K562 (cell line): ENCODE data around the gene HAGHL. TPM values are rescaled to one million over a fixed set of nuclear protein-coding genes. Genes with fewer than 3 reads are reported as not detected.

Experiments used
- E2F6 ChIP-seq, 2 experiments: IDR thresholded peaks; 2 replicates each; pipeline ENCODE4 v1.6.1; 2011; ENCODE audit warnings: borderline replicate concordance in 1 of 2, control low read depth in 1 of 2, low read depth in 1 of 2, low read length in 1 of 2, mild to moderate bottlenecking in 1 of 2, mixed read lengths in 1 of 2, moderate library complexity in 1 of 2; ENCODE audit not compliant: insufficient read depth in 1 of 2, insufficient read length in 1 of 2, poor library complexity in 1 of 2, severe bottlenecking in 1 of 2; ENCODE audit errors: extremely low read depth in 1 of 2
- HNRNPL ChIP-seq: fragments of 200-400 bp; formaldehyde crosslinking; IDR thresholded peaks from 2 replicates; pipeline ENCODE4 v1.6.1; 2017; ENCODE audit warnings: low read depth, mild to moderate bottlenecking, low read length
- LEF1 ChIP-seq: fragments of 450-650 bp; IDR thresholded peaks from 2 replicates; pipeline ENCODE4 v1.6.1; 2016; ENCODE audit warnings: mild to moderate bottlenecking
- MGA ChIP-seq: fragments of 450-650 bp; IDR thresholded peaks from 2 replicates; pipeline ENCODE4 v1.6.1; 2016; ENCODE audit warnings: mild to moderate bottlenecking, moderate library complexity
- NONO ChIP-seq, 2 experiments: fragments of 200-400 bp in 1 of 2; fragments of 450-650 bp in 1 of 2; formaldehyde crosslinking in 1 of 2; IDR thresholded peaks; 2 replicates each; pipeline ENCODE4 v1.6.1; 2017; ENCODE audit warnings: low read depth in 2 of 2, mild to moderate bottlenecking in 2 of 2, moderate library complexity in 2 of 2, low read length in 1 of 2
- POLR2G ChIP-seq: fragments of 200-400 bp; formaldehyde crosslinking; IDR thresholded peaks from 2 replicates; pipeline ENCODE4 v1.6.1; 2017; ENCODE audit warnings: low read depth, mild to moderate bottlenecking, antibody characterized with exemption, low read length, moderate library complexity
- RBM39 ChIP-seq: fragments of 200-400 bp; formaldehyde crosslinking; optimal IDR thresholded peaks from 2 replicates; pipeline ENCODE3; 2018; ENCODE audit warnings: low read depth, low read length
- ZKSCAN1 ChIP-seq: fragments of 150-350 bp; IDR thresholded peaks from 2 replicates; pipeline ENCODE4 v1.6.1; 2016; ENCODE audit warnings: low read depth, low read length
- polyA plus RNA-seq, 8 experiments: library from polyadenylated mRNA; depleted of rRNA in 4 of 8; stranded (reverse) in 5 of 8; unstranded in 3 of 8; fragments of >200 nt; fragmentation: Nextera tagmentation in 2 of 8; fragmentation: Illumina TruSeq in 1 of 8; extraction: Ambion mirVana in 2 of 8; extraction: Trizol in 1 of 8; gene quantifications; 2 replicates each; pipeline versions ENCODE4 v1.2.1 to v1.2.3, GENCODE V29; 2011 to 2014; ENCODE audit warnings: inconsistent platforms in 1 of 8, missing spikeins in 1 of 8
- total RNA-seq, 7 experiments: library from RNA; depleted of rRNA in 6 of 7; stranded (reverse); fragments of >200 nt in 6 of 7; fragmentation: Illumina TruSeq in 2 of 7; extraction: Trizol in 2 of 7; gene quantifications; 2 replicates each; pipeline versions ENCODE4 v1.2.1 to v1.2.3, GENCODE V29; 2011 to 2021; ENCODE audit warnings: low replicate concordance in 1 of 7
- TF ChIP-seq, protein P1 (sequence below), 2 experiments: fragments of 450-650 bp; conservative IDR thresholded peaks; 2 replicates each; pipeline ENCODE4 v1.6.1; 2017; ENCODE audit warnings: mild to moderate bottlenecking in 2 of 2, moderate library complexity in 2 of 2

The HAGHL gene
- total and polyA plus RNA-seq, 9 of the 15 experiments (the other 6 are each of a cell fraction or from before 2014, with no cell fraction given): 0.31 to 83.4 (median 20.7) TPM

DNA sequence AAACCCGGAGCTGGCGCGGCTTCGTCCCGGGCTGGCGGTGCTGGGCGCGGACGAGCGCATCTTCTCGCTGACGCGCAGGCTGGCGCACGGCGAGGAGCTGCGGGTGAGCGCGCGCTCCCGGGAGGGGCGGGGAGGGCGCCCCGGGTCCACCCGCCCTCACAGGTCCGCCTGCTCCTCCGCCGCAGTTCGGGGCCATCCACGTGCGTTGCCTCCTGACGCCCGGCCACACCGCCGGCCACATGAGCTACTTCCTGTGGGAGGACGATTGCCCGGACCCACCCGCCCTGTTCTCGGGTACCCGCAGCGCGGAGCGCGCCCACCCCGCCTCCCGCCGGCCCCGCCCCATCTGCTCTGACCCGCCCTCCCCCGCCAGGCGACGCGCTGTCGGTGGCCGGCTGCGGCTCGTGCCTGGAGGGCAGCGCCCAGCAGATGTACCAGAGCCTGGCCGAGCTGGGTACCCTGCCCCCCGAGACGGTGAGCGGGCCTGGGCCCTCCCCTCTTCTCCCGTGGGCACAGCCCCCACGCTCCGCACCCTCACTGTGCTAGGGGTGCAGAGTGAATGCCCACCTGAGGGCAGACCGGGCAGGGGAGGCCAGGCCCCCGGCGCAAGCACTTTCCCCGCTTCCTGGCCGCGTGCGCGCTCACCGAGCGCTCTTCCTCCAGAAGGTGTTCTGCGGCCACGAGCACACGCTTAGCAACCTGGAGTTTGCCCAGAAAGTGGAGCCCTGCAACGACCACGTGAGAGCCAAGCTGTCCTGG, 1.4 kb downstream of the HAGHL start (continued):
- TF ChIP-seq E2F6 (IDR thresholded peaks at IDR 0.05; ENCODE audit: borderline replicate concordance in 1 of 2, extremely low read depth in 1 of 2, insufficient read depth in 1 of 2, insufficient read length in 1 of 2, low read depth in 1 of 2, low read length in 1 of 2, poor library complexity in 1 of 2, severe bottlenecking in 1 of 2) (peak; percentile 77 to 95), ZKSCAN1 (no peak), MGA (peak; percentile 25; the same call in 1 of the 2 replicates), RBM39 (no peak), POLR2G (peak; percentile 77), HNRNPL (peak; percentile 92), NONO (IDR thresholded peaks at IDR 0.05; ENCODE audit: low read depth in 2 of 2, low read length in 1 of 2) (peak in 1 of 2 experiments; percentile 29; a peak in 1 of 4 replicates), LEF1 (no peak)
- TF ChIP-seq, protein P1, sequence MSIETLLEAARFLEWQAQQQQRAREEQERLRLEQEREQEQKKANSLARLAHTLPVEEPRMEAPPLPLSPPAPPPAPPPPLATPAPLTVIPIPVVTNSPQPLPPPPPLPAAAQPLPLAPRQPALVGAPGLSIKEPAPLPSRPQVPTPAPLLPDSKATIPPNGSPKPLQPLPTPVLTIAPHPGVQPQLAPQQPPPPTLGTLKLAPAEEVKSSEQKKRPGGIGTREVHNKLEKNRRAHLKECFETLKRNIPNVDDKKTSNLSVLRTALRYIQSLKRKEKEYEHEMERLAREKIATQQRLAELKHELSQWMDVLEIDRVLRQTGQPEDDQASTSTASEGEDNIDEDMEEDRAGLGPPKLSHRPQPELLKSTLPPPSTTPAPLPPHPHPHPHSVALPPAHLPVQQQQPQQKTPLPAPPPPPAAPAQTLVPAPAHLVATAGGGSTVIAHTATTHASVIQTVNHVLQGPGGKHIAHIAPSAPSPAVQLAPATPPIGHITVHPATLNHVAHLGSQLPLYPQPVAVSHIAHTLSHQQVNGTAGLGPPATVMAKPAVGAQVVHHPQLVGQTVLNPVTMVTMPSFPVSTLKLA (conservative IDR thresholded peaks at IDR 0.05): peak; percentile 73 to 90; a peak in 3 of 4 replicates
